HUDEP-2 (cell line): Measurements from ENCODE around the gene HHAT.
"Not testable (repeated sequence)": the region's sequence is repeated elsewhere in the genome, so short reads cannot be mapped to it uniquely, and the experiment has no call there.

Experiments
- DNase-seq, 76 experiments: peaks; one replicate each; lab custom pipeline; 2025; ENCODE audit not compliant: unreplicated experiment in 76 of 76; lab: John Stamatoyannopoulos, UW

The HHAT gene

GRCh38 chr1:210627755-210628154, 299.1 kb downstream of the HHAT start:
- no peak for DNase-seq

- no peak for DNase-seq
Measured at GRCh38 chr1:210629276-210629675, 300.6 kb downstream of the HHAT start.

GRCh38 chr1:210631399-210631798, 302.7 kb downstream of the HHAT start:
- DNase-seq: no peak

- no peak for DNase-seq
Measured at GRCh38 chr1:210633140-210633539, 304.4 kb downstream of the HHAT start.

GRCh38 chr1:210633636-210634035, 304.9 kb downstream of the HHAT start:
- DNase-seq: no peak

- DNase-seq: no peak
Measured at GRCh38 chr1:210635108-210635507, 306.4 kb downstream of the HHAT start.

GRCh38 chr1:210641582-210641981, 312.9 kb downstream of the HHAT start:
- no peak for DNase-seq

GRCh38 chr1:210645582-210646257, 317.0 kb downstream of the HHAT start:
- DNase-seq: no peak

GRCh38 chr1:210646258-210646616, 317.5 kb downstream of the HHAT start:
- no peak for DNase-seq

GRCh38 chr1:210647406-210648333, 319.0 kb downstream of the HHAT start:
- no peak for DNase-seq

- DNase-seq: no peak
Measured at GRCh38 chr1:210648588-210649269, 320.0 kb downstream of the HHAT start.

GRCh38 chr1:210650403-210650802, 321.7 kb downstream of the HHAT start:
- no peak for DNase-seq

- DNase-seq: no peak
Measured at GRCh38 chr1:210652329-210652954, 323.7 kb downstream of the HHAT start.

- no peak for DNase-seq
Measured at GRCh38 chr1:210653771-210654170, 325.1 kb downstream of the HHAT start.

GRCh38 chr1:210654176-210654981, 325.7 kb downstream of the HHAT start:
- no peak for DNase-seq

- no peak for DNase-seq
Measured at GRCh38 chr1:210655511-210655910, 326.8 kb downstream of the HHAT start.

- no peak for DNase-seq
Measured at GRCh38 chr1:210657806-210658205, 329.1 kb downstream of the HHAT start.

- not testable (repeated sequence) for DNase-seq
Measured at GRCh38 chr1:210661520-210661919, 332.8 kb downstream of the HHAT start.

GRCh38 chr1:210662291-210663050, 333.8 kb downstream of the HHAT start:
- DNase-seq: no peak
